Nucleus accumbens (tissue), 56 donors: Measurements from ENCODE around the gene NT5DC4.
A peak's percentile ranks its signal among the peaks of the same experiment; 100 is the strongest.

Experiments used
- DNase-seq, 56 donors: peaks; one replicate each; lab custom pipeline; 2025; lab: John Stamatoyannopoulos, UW

The NT5DC4 gene

DNA sequence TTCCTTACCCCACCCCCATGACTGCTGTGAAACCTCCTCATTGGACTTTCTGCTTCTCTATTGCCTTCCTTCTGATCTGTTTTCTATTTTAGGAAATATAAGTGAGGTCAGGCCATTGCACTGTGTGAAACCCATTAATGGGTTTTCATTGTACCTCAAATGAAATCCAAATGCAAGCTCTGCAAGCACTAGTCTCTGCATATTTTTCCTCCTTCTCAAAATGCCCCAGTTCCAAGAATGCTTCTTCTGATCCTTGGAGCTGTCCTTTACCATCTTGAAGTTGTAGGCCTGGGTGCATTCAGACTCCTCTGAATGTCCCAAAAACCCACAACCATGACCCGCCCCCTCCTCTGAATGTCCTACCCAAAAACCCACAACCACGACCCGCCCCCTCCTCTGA, 55.3 kb downstream of the NT5DC4 start:
- DNase-seq: no peak

DNA sequence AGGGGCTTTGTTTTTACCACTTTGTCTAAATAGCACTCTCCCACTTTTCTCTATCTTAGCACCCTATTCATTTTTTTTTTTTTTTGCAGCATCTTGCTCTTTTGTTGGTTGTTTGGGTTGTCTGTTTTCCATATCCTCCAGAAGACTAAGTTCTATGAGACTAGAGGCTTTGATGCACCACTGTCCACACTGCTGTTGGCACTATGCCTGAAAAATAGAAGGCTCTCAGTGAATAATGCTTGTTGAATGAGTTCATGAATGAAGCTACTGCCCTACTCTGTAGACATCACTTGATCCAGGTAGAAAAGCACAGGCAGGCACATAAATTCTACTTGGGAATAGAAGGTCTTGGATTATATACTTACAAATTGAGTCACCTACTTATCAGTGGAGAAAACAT, 56.2 kb downstream of the NT5DC4 start:
- DNase-seq: no peak

DNA sequence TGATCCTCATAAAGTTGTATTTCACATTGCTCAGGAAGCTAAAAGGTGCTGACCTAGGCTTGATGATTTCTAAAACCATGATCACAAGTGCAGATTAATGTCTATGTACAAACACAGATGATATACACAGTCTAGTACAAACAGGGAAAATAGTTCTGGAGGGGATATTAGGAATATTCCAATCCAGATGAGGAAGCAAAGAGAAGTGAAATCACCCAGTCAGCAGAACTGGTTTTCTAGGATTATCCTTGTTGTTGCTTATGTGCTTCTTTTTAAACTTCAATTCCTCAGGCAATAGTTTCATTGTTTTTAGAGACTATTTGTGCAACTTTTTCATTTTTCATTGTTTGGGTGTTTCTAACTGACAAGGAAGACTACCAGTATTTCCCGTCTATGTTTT, 58.8 kb downstream of the NT5DC4 start:
- no peak for DNase-seq

DNA sequence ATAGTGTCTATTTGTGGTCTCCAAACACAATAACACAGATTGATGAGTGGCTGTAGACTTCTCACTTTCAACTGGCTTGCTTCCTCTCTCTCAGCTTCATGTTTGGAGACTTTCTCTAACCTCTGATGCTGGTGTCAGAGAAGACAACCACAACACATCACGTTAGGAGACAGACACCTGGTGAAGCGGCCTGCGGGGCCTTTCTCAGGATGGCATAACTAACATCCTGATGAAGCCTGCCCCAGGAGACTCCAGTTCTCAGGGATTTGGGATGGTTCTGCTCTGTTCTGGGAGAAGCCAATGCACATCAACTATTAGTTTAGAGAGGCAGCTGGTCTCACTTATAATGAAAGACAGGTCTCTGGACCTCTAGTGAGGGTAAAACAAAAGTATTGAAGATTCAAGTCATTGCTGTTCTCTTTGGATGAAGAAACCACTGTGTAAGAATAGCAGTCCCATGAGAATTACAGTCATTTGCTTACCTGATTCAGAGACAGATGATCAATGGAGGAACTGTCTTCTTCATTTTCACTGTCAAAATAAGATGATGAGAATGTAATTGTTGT, 61.5 kb downstream of the NT5DC4 start:
- DNase-seq: no peak

DNA sequence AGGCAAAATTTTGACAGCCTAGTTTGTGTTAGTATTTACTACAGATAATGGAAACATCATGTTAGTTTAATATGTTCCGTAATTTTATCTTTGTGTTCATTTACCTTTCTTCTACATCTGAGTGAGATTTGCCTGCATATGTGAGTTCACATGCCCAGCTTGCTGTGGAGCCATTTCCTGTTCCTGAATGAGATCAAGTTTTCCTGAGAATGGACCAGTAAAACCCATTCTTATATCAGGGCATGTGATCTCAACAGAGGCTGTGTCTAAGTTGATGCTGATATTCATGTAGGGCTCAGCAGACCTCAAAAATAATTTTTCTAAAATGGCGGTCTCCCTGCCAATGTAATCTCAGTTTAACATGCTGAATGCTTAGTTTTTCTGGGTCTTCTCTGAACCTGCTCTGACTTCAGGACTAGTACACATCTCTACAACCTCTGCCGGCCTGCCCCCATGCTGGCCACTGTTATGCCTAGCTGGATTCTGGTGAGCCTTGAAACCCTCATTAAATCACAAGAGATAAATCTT, 62.4 kb downstream of the NT5DC4 start:
- no peak for DNase-seq

DNA sequence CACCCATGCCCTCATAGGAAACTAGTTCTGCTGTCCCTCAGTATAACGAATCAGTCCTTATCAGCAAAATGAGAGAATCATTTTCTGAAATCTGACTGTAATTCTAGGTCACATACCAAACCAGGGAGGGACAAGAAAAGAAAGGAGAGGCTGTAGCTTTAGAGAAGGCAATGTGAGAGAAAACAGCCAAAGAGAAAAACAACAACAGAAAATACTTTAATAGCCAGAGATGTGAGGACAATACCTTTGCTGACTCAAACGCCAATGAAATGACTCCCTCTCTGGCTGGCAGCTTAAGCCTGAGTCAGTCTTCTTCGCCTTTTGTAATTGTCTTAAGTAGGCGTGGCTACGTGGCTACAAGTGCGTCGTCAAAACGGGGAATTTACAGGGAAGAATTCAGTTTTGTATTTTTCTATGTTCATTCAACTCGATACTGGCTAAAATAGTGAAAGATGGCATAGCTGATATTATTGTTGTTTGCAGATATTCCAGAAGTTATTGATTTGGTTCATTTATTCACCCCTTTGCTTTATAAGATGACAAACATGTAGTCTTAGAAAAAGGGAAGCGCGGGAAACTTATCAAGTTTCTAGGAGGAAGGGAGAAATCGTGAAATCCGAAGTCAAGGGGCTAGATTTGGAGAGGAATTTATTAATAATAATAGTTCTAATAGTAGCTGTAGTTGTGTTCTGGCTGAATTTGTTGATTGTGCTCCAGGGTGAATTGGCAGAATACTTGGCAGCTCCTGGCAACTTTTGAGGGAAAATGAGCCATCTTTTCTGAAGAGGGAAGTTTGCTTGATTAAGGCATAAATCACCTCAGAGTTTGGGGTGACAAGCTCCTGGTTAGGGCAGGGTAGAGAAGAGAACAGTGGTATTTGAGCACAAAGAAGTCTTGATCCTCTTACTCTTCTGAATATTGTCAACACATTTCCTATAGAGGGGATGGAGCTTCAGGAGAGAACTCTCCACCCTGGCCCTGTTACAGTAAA, 63.7 kb downstream of the NT5DC4 start, which contains the start of gene IL1A:
Gene IL1A (minus strand): TSS at position 295 of the 991 bp plus-strand sequence. CDS start 723 bp downstream, outside the sequence.
- DNase-seq: peak in 2 of 56 donors; percentile 9 to 10

DNA sequence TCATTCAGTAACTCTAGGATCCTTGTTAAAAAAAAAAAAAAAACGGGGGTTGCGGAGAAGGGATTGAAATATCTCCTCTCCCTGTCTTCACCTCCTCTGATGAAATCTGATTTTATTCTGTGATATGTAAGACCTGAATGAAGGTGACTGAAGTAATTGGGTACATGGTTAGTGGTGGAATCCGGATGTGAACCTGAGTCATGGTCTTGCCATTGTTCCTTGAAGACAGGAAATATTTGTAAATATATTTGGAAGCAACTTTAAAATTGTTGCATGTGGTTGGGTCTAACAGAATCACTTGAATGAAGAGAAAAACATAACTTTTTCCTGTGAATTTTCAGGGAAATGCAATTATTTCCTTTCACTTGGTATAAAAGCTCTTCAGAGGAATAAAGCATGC, 66.5 kb downstream of the NT5DC4 start:
- no peak for DNase-seq

DNA sequence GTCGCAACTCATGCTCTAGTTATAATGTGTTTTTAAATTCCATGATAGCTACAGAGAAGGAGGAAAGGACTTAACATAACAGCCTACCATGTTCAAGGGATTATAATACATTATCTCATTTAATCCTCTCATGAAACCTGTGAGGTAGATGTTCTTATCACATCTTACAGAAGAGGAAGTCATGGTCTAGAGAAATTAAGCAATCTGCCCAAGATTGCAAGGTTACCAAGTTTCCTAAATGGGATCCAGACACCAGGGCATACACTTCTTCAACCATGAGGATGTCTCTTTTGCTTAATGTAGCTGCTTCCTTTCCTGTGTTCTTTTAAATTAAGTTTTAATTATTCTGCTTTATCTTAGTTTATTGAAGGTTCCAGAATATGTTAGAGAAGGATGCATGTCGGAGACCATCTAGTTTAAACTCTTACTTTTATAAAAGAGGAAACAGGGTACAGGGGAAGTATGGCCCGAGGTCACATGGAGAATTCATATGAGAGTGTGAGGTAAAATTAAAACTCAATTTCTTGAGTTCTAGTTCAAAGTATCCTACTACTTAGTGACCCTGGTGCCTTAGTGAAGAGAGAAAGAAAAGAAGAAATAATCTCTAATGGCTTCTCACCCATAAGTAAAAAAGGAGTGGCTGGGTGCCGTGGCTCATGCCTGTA, 67.0 kb downstream of the NT5DC4 start:
- DNase-seq: no peak

DNA sequence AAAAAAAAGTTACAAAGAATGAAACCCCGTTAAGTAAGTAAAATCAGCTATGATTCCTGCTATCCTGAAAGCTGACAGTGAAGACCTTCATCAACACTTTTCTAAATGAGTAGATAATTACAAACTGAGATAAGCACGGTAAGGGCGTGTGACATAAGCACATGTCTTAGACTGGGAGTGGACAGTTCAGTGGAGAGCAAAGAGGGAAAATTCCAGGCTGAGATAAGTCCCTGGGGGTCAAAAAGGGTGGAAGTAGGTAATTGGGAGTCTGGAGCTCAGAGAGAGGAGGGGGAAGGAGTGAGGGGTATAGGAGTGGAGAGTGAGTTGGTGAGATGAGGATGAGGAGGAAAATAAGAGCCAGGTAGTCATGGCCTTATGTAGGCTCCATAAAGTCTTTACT, 67.8 kb downstream of the NT5DC4 start:
- no peak for DNase-seq
